Epithelial cell of esophagus (primary cell): ENCODE data around the gene MMGT1.

Experiments
- DNase-seq: peaks from one replicate; pipeline ENCODE4 v3.0.0; 2010; ENCODE audit warnings: low read depth
- H3K4me3 ChIP-seq: 2 replicates; pipeline ENCODE4 v1.5.1; 2011; ENCODE audit warnings: mild to moderate bottlenecking, low read length, control low read depth
- TF ChIP-seq, protein P1 (sequence below): IDR thresholded peaks from 2 replicates; pipeline ENCODE4 v1.5.1; 2011; ENCODE audit warnings: low read depth, mild to moderate bottlenecking, low read length, control low read depth, inconsistent platforms; ENCODE audit not compliant: insufficient read depth; ENCODE audit errors: missing control alignments

MMGT1 gene

DNA sequence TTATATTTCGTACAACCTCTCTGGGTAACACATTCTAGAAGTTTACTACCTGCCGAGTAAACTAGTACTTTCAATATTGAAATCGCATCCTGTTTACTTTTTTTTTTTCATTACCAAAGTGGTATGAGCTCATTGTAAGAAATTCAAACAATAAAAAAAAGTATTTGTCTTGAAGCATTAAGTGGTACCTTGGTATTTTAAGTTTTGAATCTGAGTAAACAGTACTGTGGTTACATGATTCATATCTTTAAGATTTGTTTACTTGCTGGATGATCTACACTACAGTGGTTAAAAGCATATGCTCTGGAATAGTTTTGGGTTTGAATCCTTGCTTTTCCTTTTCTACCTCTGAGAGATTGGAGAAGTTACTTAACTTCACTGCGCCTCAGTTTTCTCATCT, 3.8 kb upstream of the MMGT1 start:
- H3K4me3 ChIP-seq: no peak overlapping the region
- peak; percentile 57 for DNase-seq
- TF ChIP-seq, protein P1, sequence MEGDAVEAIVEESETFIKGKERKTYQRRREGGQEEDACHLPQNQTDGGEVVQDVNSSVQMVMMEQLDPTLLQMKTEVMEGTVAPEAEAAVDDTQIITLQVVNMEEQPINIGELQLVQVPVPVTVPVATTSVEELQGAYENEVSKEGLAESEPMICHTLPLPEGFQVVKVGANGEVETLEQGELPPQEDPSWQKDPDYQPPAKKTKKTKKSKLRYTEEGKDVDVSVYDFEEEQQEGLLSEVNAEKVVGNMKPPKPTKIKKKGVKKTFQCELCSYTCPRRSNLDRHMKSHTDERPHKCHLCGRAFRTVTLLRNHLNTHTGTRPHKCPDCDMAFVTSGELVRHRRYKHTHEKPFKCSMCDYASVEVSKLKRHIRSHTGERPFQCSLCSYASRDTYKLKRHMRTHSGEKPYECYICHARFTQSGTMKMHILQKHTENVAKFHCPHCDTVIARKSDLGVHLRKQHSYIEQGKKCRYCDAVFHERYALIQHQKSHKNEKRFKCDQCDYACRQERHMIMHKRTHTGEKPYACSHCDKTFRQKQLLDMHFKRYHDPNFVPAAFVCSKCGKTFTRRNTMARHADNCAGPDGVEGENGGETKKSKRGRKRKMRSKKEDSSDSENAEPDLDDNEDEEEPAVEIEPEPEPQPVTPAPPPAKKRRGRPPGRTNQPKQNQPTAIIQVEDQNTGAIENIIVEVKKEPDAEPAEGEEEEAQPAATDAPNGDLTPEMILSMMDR: no peak

DNA sequence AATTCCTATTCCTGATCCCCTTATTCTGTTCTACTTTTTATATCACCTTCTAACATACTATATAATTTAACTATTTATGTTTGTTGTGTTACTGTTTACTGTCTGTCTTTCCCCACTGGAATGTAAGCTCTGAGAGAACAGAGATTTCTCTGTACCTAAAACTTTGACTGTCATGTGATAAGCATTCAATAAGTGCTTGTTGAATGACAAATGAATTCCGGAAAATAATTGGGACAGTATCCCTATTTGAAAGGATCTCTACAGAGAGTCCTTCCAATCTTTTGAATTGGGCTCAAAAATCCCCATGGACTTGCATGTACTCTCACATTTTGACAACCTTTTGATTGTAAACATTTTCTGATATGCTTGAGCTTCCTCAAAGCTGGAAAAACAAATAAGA, 1.6 kb upstream of the MMGT1 start:
- DNase-seq: no peak
- TF ChIP-seq, protein P1: no peak
- H3K4me3 ChIP-seq: no peak overlapping the region

GRCh38 chrX:135974279-135974856, 580 bp upstream of the MMGT1 start:
- DNase-seq: peak; percentile 57
- H3K4me3 ChIP-seq: no peak overlapping the region
- TF ChIP-seq, protein P1: no peak

- peak; percentile 24 for DNase-seq
- H3K4me3 ChIP-seq: peak overlapping the region; percentile 52
- TF ChIP-seq, protein P1: peak; percentile 3
These were observed 702 bp downstream of the MMGT1 start for GRCh38 chrX:135973025-135973547.

GRCh38 chrX:135951291-135951690, 22.5 kb downstream of the MMGT1 start:
- TF ChIP-seq, protein P1: no peak

GRCh38 chrX:135944486-135944885, 29.3 kb downstream of the MMGT1 start:
- TF ChIP-seq, protein P1: no peak
- no peak for DNase-seq

More at GRCh38 chrX:135951291-135951690, 22.5 kb downstream of the MMGT1 start:
- DNase-seq: no peak
- H3K4me3 ChIP-seq: no peak overlapping the region

More at GRCh38 chrX:135944486-135944885, 29.3 kb downstream of the MMGT1 start:
- H3K4me3 ChIP-seq: no peak overlapping the region
